Measurements from ENCODE around the gene PTHLH.

GRCh38 chr12:27958675-27959074 lies 13.9 kb downstream of the PTHLH start:
- TF ChIP-seq, protein P1, sequence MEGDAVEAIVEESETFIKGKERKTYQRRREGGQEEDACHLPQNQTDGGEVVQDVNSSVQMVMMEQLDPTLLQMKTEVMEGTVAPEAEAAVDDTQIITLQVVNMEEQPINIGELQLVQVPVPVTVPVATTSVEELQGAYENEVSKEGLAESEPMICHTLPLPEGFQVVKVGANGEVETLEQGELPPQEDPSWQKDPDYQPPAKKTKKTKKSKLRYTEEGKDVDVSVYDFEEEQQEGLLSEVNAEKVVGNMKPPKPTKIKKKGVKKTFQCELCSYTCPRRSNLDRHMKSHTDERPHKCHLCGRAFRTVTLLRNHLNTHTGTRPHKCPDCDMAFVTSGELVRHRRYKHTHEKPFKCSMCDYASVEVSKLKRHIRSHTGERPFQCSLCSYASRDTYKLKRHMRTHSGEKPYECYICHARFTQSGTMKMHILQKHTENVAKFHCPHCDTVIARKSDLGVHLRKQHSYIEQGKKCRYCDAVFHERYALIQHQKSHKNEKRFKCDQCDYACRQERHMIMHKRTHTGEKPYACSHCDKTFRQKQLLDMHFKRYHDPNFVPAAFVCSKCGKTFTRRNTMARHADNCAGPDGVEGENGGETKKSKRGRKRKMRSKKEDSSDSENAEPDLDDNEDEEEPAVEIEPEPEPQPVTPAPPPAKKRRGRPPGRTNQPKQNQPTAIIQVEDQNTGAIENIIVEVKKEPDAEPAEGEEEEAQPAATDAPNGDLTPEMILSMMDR (IDR thresholded peaks at IDR 0.05; ENCODE audit: poor library complexity), result no peak
- TF ChIP-seq EZH2phosphoT487 (IDR thresholded peaks at IDR 0.05; ENCODE audit: low read depth, severe bottlenecking, unreplicated experiment) (no peak), EZH2 (IDR thresholded peaks at IDR 0.05; ENCODE audit: borderline replicate concordance) (no peak)
